Smooth muscle cell (in vitro differentiated cells): Measurements from ENCODE around the gene MTMR10. TPM values are rescaled to one million over a fixed set of nuclear protein-coding genes. Genes with fewer than 3 reads are reported as not detected.

ENCODE experiments used
- DNase-seq: peaks from one replicate; lab custom pipeline; 2025; ENCODE audit not compliant: unreplicated experiment; lab: John Stamatoyannopoulos, UW
- H2AFZ ChIP-seq: fragments of 200-600 bp; sonication (generic); 2 replicates; pipeline ENCODE4 v1.6.0; 2016; ENCODE audit warnings: antibody characterized with exemption, low read depth, mild to moderate bottlenecking
- H3F3A ChIP-seq: fragments of 200-600 bp; sonication (generic); 2 replicates; pipeline ENCODE4 v1.6.0; 2017; ENCODE audit warnings: antibody characterized with exemption, low read depth
- H3K27ac ChIP-seq: fragments of 200-600 bp; sonication (generic); 2 replicates; pipeline ENCODE4 v1.5.1; 2016; ENCODE audit warnings: low read depth, mild to moderate bottlenecking
- H3K27me3 ChIP-seq: fragments of 200-600 bp; sonication (generic); 2 replicates; pipeline ENCODE4 v1.6.1; 2016; ENCODE audit warnings: low read depth, mild to moderate bottlenecking
- H3K36me3 ChIP-seq: fragments of 200-600 bp; sonication (generic); 2 replicates; pipeline ENCODE4 v1.5.1; 2016; ENCODE audit warnings: low read depth
- H3K4me1 ChIP-seq: fragments of 200-600 bp; sonication (generic); 2 replicates; pipeline ENCODE4 v1.5.1; 2016; ENCODE audit warnings: low read depth
- H3K4me2 ChIP-seq: fragments of 200-600 bp; sonication (generic); 2 replicates; pipeline ENCODE4 v1.6.0; 2016; ENCODE audit warnings: mild to moderate bottlenecking
- H3K4me3 ChIP-seq: fragments of 200-600 bp; sonication (generic); 2 replicates; pipeline ENCODE4 v1.5.1; 2016; ENCODE audit warnings: mild to moderate bottlenecking
- H3K79me2 ChIP-seq: fragments of 200-600 bp; sonication (generic); 2 replicates; pipeline ENCODE4 v1.6.0; 2016; ENCODE audit warnings: low read depth, mild to moderate bottlenecking
- H3K9ac ChIP-seq: fragments of 200-600 bp; sonication (generic); 2 replicates; pipeline ENCODE4 v1.6.0; 2016; ENCODE audit warnings: low read depth
- H3K9me3 ChIP-seq: fragments of 200-600 bp; sonication (generic); replicated peaks from 2 replicates; pipeline ENCODE4 v1.5.1; 2016; ENCODE audit warnings: low read depth
- H4K20me1 ChIP-seq: fragments of 200-600 bp; sonication (generic); 2 replicates; pipeline ENCODE4 v1.6.0; 2016; ENCODE audit warnings: low read depth
- WGBS: methylation state at CpG from one replicate; pipeline ENCODE4 v1.1.7; 2016; ENCODE audit warnings: low lambda C conversion rate; 5-methylcytosine and 5-hydroxymethylcytosine counted together
- polyA plus RNA-seq: library from polyadenylated mRNA; unstranded; fragments of >200 nt; fragmentation: Nextera tagmentation; extraction: Ambion mirVana; gene quantifications from 2 replicates; pipeline ENCODE4 v1.2.1, GENCODE V29; 2016
- total RNA-seq: library from RNA; depleted of rRNA; stranded (reverse); fragments of >200 nt; gene quantifications from 2 replicates; pipeline ENCODE4 v1.2.3, GENCODE V29; 2014
- TF ChIP-seq, protein P1 (sequence below): fragments of 200-600 bp; sonication (generic); IDR thresholded peaks from 2 replicates; pipeline ENCODE4 v1.5.1; 2017; ENCODE audit warnings: borderline replicate concordance, mild to moderate bottlenecking, antibody characterized with exemption; ENCODE audit not compliant: insufficient read depth, poor library complexity, severe bottlenecking

MTMR10 gene
- total and polyA plus RNA-seq, 2 experiments from 2014 or later, result 11.6 to 24.9 TPM

DNA sequence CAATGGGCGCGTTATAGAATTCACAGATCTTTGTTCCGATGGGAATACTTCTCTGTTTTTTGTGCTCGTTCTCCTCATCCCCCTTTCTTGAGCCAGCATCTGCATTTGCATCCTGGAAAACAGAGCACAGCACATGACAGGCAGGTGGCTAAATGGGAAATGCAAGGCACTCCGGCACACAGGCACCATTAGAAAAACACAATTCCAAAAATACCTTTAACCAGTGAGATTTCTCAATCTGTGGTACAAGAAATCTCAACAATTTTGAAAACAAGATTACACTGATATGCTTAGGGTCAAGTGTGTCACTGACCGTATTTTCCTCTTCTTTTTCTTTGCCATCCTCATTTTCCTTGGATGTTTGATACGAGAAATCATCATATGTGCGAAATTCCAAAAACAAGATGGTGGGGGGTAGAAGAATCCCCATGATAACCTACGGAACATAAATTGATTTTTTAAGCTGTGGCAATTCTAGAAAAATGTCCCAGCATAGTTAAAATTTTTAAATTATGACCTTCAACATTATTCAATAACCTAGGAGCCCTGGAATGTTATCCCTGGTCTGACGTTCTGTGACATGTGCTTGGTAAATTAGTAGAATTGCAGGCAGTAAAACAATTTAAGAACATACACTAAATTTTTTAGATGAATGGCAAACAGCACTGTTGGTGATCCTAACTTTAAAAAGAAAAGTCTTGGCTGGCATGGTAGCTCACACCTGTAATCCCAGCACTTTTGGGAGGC is 46.5 kb upstream of the MTMR10 start:
- H3K27me3 ChIP-seq, result no peaks in the 10 kb centered on the region
- no peaks in the 10 kb centered on the region for H3K9me3 ChIP-seq
- H3K27ac ChIP-seq, result no peak overlapping the region
- H3K79me2 ChIP-seq, result no peaks in the 10 kb centered on the region
- H3K4me3 ChIP-seq, result no peak overlapping the region
- H2AFZ ChIP-seq, result no peak overlapping the region
- H3K4me2 ChIP-seq, result no peak overlapping the region
- no peak for DNase-seq
- no peak overlapping the region for H3K9ac ChIP-seq
- H3K36me3 ChIP-seq, result no peaks in the 10 kb centered on the region
- WGBS, result 80% methylated on average over 10 of the region's 10 CpGs
- H3F3A ChIP-seq, result no peaks in the 10 kb centered on the region
- TF ChIP-seq, protein P1, sequence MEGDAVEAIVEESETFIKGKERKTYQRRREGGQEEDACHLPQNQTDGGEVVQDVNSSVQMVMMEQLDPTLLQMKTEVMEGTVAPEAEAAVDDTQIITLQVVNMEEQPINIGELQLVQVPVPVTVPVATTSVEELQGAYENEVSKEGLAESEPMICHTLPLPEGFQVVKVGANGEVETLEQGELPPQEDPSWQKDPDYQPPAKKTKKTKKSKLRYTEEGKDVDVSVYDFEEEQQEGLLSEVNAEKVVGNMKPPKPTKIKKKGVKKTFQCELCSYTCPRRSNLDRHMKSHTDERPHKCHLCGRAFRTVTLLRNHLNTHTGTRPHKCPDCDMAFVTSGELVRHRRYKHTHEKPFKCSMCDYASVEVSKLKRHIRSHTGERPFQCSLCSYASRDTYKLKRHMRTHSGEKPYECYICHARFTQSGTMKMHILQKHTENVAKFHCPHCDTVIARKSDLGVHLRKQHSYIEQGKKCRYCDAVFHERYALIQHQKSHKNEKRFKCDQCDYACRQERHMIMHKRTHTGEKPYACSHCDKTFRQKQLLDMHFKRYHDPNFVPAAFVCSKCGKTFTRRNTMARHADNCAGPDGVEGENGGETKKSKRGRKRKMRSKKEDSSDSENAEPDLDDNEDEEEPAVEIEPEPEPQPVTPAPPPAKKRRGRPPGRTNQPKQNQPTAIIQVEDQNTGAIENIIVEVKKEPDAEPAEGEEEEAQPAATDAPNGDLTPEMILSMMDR, result no peak
- no peaks in the 10 kb centered on the region for H3K4me1 ChIP-seq
- H4K20me1 ChIP-seq, result no peaks in the 10 kb centered on the region

DNA sequence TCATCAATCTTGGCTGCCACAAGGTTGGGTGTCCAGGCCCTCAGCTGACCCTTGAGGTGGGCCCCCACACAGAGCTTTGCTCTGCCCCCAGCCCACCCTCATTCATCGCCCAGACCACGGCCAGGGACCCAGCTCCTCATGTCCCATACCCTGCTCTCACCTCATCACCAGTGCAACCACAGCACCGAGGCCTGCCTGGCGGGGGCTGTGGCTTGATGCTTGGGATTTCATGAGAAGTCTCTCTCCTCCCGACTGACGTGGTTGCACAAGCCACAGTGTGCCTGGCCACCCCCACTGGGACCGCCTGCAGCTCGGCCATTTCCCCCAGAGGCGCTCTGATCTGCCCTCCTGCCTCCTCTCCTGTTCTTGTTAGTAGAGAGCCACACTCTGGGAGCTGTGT is 45.4 kb upstream of the MTMR10 start:
- Histone ChIP-seq H3K9me3 (no peaks in the 10 kb centered on the region), H3F3A (no peaks in the 10 kb centered on the region), H3K4me2 (no peak overlapping the region), H2AFZ (no peak overlapping the region), H3K4me3 (no peak overlapping the region), H3K79me2 (no peaks in the 10 kb centered on the region), H3K27ac (no peak overlapping the region), H3K9ac (no peak overlapping the region), H3K27me3 (no peaks in the 10 kb centered on the region), H3K4me1 (no peaks in the 10 kb centered on the region), H3K36me3 (no peaks in the 10 kb centered on the region), H4K20me1 (no peaks in the 10 kb centered on the region)
- no peak for DNase-seq
- TF ChIP-seq, protein P1, result no peak
- WGBS, result 95% methylated on average over 9 of the region's 9 CpGs

DNA sequence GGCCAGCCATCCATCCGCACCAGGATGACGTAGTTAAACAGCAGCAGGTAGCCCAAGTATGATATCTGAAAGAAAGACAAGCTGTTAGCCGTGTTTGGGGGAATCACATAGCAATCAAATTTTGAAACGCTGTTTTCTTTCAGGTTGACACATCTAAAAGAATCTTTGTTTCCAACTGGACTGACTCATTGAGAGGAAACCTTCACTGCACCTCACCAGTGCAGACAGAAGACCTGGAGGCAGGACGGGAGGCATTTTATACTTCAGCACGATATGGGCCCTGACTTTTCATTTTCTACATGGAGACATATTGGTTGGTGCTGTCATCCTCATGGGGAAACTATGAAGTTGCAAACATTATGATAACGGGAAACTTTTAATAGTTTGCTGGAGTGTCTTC is 44.2 kb upstream of the MTMR10 start:
- Histone ChIP-seq H3K27ac (no peak overlapping the region), H3K4me1 (no peaks in the 10 kb centered on the region)
- TF ChIP-seq, protein P1, result no peak

DNA sequence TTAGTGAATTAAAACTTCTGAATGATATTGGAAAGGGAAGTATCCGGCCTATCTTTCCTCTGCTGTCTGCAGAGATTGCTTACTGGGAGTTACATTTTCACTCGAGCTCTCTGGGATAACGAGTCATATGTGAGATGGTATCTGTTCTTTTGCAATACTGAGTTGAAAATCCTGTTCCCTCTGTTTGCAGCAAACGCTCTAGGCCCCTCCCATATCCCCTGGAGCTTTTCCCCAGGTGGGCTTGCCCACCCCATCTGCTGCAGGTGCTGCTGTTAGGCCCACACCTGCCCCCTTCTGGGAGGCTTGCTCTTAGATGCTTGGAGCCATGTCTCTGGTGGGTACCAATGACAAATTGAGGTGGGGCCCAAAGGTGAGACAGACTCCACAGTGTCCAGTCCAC is 42.7 kb upstream of the MTMR10 start:
- TF ChIP-seq, protein P1, result no peak
- DNase-seq, result no peak
- 27% methylated on average over 4 of the region's 4 CpGs for WGBS
- Histone ChIP-seq H2AFZ (peak overlapping the region; percentile 6), H3F3A (no peaks in the 10 kb centered on the region), H3K9me3 (no peaks in the 10 kb centered on the region), H3K36me3 (no peaks in the 10 kb centered on the region), H4K20me1 (no peaks in the 10 kb centered on the region), H3K4me2 (no peak overlapping the region), H3K4me3 (no peak overlapping the region), H3K79me2 (no peaks in the 10 kb centered on the region), H3K27ac (no peak overlapping the region), H3K4me1 (no peaks in the 10 kb centered on the region), H3K27me3 (no peaks in the 10 kb centered on the region), H3K9ac (no peak overlapping the region)

More for the DNA sequence above, 44.2 kb upstream of the MTMR10 start:
- WGBS, result 81% methylated on average over 7 of the region's 7 CpGs
- Histone ChIP-seq H3K36me3 (no peaks in the 10 kb centered on the region), H3K79me2 (no peaks in the 10 kb centered on the region), H3K4me3 (no peak overlapping the region), H3K4me2 (no peak overlapping the region), H3K9ac (no peak overlapping the region), H3K27me3 (no peaks in the 10 kb centered on the region), H3F3A (no peaks in the 10 kb centered on the region), H2AFZ (no peak overlapping the region), H3K9me3 (no peaks in the 10 kb centered on the region), H4K20me1 (no peaks in the 10 kb centered on the region)
- no peak for DNase-seq
